H1 (cell line): ENCODE results near the gene PKNOX1. TPM values are rescaled to one million over a fixed set of nuclear protein-coding genes. Genes with fewer than 3 reads are reported as not detected.
A peak's percentile ranks its signal among the peaks of the same experiment; 100 is the strongest.
"Not testable (repeated sequence)": the region's sequence is repeated elsewhere in the genome, so short reads cannot be mapped to it uniquely, and the experiment has no call there.

Experiments used
- CTCF ChIA-PET: fragments of 300-600 bp; sonication (Branson Sonifier 250); formaldehyde crosslinking; loops from one replicate; lab custom pipeline; 2021; ENCODE audit not compliant: partially characterized antibody; lab: Charles Lee
- POLR2A ChIA-PET: fragments of 300-600 bp; sonication (Branson Sonifier 250); formaldehyde crosslinking; loops from one replicate; lab custom pipeline; 2021; ENCODE audit warnings: inconsistent platforms; ENCODE audit not compliant: partially characterized antibody; lab: Charles Lee
- DNase-seq, 2 experiments: peaks; one replicate each; pipeline versions ENCODE4 v3.0.0 to v3.0.0-alpha.2; 2010 to 2022; ENCODE audit warnings: low spot score in 2 of 2, low read depth in 1 of 2, mixed read lengths in 1 of 2
- FAIRE-seq: peaks from 2 replicates; lab custom pipeline; 2011; peaks lifted over from hg19 to GRCh38; lab: Jason Lieb, UNC
- H2AFZ ChIP-seq: 2 replicates; pipeline ENCODE4 v1.8.1; 2012; ENCODE audit warnings: low read length, inconsistent platforms
- H2AK5ac ChIP-seq: 2 replicates; pipeline ENCODE4 v1.6.1; 2013; ENCODE audit warnings: low read depth, low read length
- H2BK120ac ChIP-seq: replicated peaks from 2 replicates; pipeline ENCODE3; 2013; ENCODE audit warnings: low read depth, low read length, inconsistent platforms
- H2BK12ac ChIP-seq: 2 replicates; pipeline ENCODE4 v1.6.1; 2013; ENCODE audit warnings: low read depth, low read length
- H2BK15ac ChIP-seq: 2 replicates; pipeline ENCODE4 v1.6.1; 2013; ENCODE audit warnings: low read length
- H2BK20ac ChIP-seq: 2 replicates; pipeline ENCODE4 v1.6.1; 2013; ENCODE audit warnings: low read length
- H2BK5ac ChIP-seq: 2 replicates; pipeline ENCODE4 v1.6.1; 2013; ENCODE audit warnings: low read depth, low read length
- H3K14ac ChIP-seq: 2 replicates; pipeline ENCODE4 v1.6.1; 2013; ENCODE audit warnings: inconsistent platforms; ENCODE audit not compliant: insufficient read length
- H3K18ac ChIP-seq: 2 replicates; pipeline ENCODE4 v1.6.1; 2013; ENCODE audit warnings: low read length; ENCODE audit errors: extremely low read depth
- H3K23ac ChIP-seq: 2 replicates; pipeline ENCODE4 v1.6.1; 2013; ENCODE audit warnings: inconsistent platforms; ENCODE audit not compliant: insufficient read length
- H3K23me2 ChIP-seq: 2 replicates; pipeline ENCODE4 v1.6.1; 2013; ENCODE audit warnings: low read depth, low read length
- H3K27ac ChIP-seq: 2 replicates; pipeline ENCODE4 v1.6.1; 2011; ENCODE audit warnings: low read depth, low read length, inconsistent platforms
- H3K27me3 ChIP-seq, 4 experiments: replicated peaks in 1 of 4; 1 replicate in 1 of 4; 2 replicates in 3 of 4; pipeline versions ENCODE4 v1.6.1 to v1.8.1; 2011 to 2013; ENCODE audit warnings: low read length in 3 of 4, mild to moderate bottlenecking in 3 of 4, inconsistent platforms in 2 of 4, mixed read lengths in 2 of 4, moderate library complexity in 1 of 4; ENCODE audit not compliant: control insufficient read depth in 3 of 4, insufficient read depth in 3 of 4; ENCODE audit errors: extremely low read depth in 1 of 4
- H3K36me3 ChIP-seq, 4 experiments: 2 replicates each; pipeline versions ENCODE4 v1.6.1 to v1.8.1; 2011 to 2013; ENCODE audit warnings: mild to moderate bottlenecking in 4 of 4, low read length in 3 of 4, moderate library complexity in 2 of 4, control low read depth in 1 of 4, inconsistent platforms in 1 of 4; ENCODE audit not compliant: insufficient read depth in 4 of 4, control insufficient read depth in 2 of 4
- H3K4ac ChIP-seq: replicated peaks from 2 replicates; pipeline ENCODE3; 2013; ENCODE audit warnings: low read length, low read depth, mixed read lengths, inconsistent platforms; ENCODE audit not compliant: insufficient read length
- H3K4me1 ChIP-seq, 4 experiments: replicated peaks in 1 of 4; 1 replicate in 1 of 4; 2 replicates in 3 of 4; pipeline versions ENCODE4 v1.6.1 to v1.8.1; 2011 to 2013; ENCODE audit warnings: low read length in 3 of 4, inconsistent platforms in 2 of 4, mixed read lengths in 1 of 4; ENCODE audit not compliant: insufficient read depth in 4 of 4, control insufficient read depth in 3 of 4
- H3K4me2 ChIP-seq, 2 experiments: 2 replicates each; pipeline versions ENCODE4 v1.6.1 to v1.8.1; 2011 to 2013; ENCODE audit warnings: low read depth in 2 of 2, low read length in 2 of 2, control low read depth in 1 of 2, inconsistent platforms in 1 of 2, mild to moderate bottlenecking in 1 of 2; ENCODE audit not compliant: insufficient read depth in 1 of 2
- H3K4me3 ChIP-seq, 4 experiments: fragments of 200-600, 300-600 bp in 1 of 4; sonication (generic), shearing (Covaris generic), sonication (Bioruptor Twin) in 1 of 4; 2 replicates each; pipeline versions ENCODE4 v1.5.1 to v1.8.1; 2011 to 2016; ENCODE audit warnings: low read length in 4 of 4, low read depth in 3 of 4, control low read depth in 2 of 4, inconsistent platforms in 2 of 4, mild to moderate bottlenecking in 2 of 4, mixed read lengths in 1 of 4, moderate library complexity in 1 of 4; ENCODE audit not compliant: insufficient read depth in 2 of 4; ENCODE audit errors: extremely low read depth in 1 of 4
- H3K56ac ChIP-seq: replicated peaks from 2 replicates; pipeline ENCODE3; 2013; ENCODE audit warnings: low read depth, mild to moderate bottlenecking, mixed read lengths, low read length, inconsistent platforms; ENCODE audit not compliant: insufficient read length
- H3K79me1 ChIP-seq: 2 replicates; pipeline ENCODE4 v1.6.1; 2013; ENCODE audit warnings: low read depth, low read length, control low read depth
- H3K79me2 ChIP-seq, 2 experiments: 2 replicates each; pipeline versions ENCODE4 v1.6.1 to v1.8.1; 2012 to 2013; ENCODE audit warnings: low read length in 2 of 2, mild to moderate bottlenecking in 2 of 2, inconsistent platforms in 1 of 2; ENCODE audit not compliant: insufficient read depth in 2 of 2, control insufficient read depth in 1 of 2
- H3K9ac ChIP-seq, 4 experiments: replicated peaks in 1 of 4; 1 replicate in 1 of 4; 2 replicates in 3 of 4; pipeline versions ENCODE4 v1.6.1 to v1.8.1; 2011 to 2013; ENCODE audit warnings: low read depth in 3 of 4, low read length in 3 of 4, control low read depth in 2 of 4, mild to moderate bottlenecking in 2 of 4, moderate library complexity in 2 of 4, inconsistent platforms in 1 of 4; ENCODE audit errors: extremely low read depth in 1 of 4
- H3K9me3 ChIP-seq, 2 experiments: 2 replicates each; pipeline versions ENCODE4 v1.6.1 to v1.8.1; 2012 to 2013; ENCODE audit warnings: mild to moderate bottlenecking in 2 of 2, moderate library complexity in 2 of 2, control low read depth in 1 of 2, inconsistent platforms in 1 of 2, low read depth in 1 of 2, low read length in 1 of 2, mixed read lengths in 1 of 2; ENCODE audit not compliant: insufficient read depth in 2 of 2
- H4K20me1 ChIP-seq, 2 experiments: replicated peaks in 1 of 2; 2 replicates each; pipeline versions ENCODE3 to v1.8.1; 2011 to 2013; ENCODE audit warnings: inconsistent platforms in 2 of 2, low read length in 2 of 2, mild to moderate bottlenecking in 1 of 2; ENCODE audit not compliant: insufficient read depth in 2 of 2, control insufficient read depth in 1 of 2
- H4K5ac ChIP-seq: 2 replicates; pipeline ENCODE4 v1.6.1; 2013; ENCODE audit warnings: low read length, low read depth, mixed read lengths, inconsistent platforms; ENCODE audit not compliant: insufficient read length
- H4K8ac ChIP-seq: 2 replicates; pipeline ENCODE4 v1.8.0; 2013; ENCODE audit warnings: mild to moderate bottlenecking, moderate library complexity, low read length, inconsistent platforms; ENCODE audit not compliant: insufficient read depth; ENCODE audit errors: extremely low read depth
- H4K91ac ChIP-seq: replicated peaks from 2 replicates; pipeline ENCODE3; 2013; ENCODE audit warnings: low read length, mixed read lengths, inconsistent platforms; ENCODE audit not compliant: insufficient read length
- WGBS, 2 experiments: shearing (Covaris generic) in 1 of 2; methylation state at CpG; one replicate each; pipeline versions ENCODE4 v1.1.6 to v1.1.7; 2013 to 2015; ENCODE audit warnings: low lambda C conversion rate in 2 of 2, mixed read lengths in 2 of 2, inconsistent platforms in 1 of 2, low coverage in 1 of 2, missing lambda C conversion rate in 1 of 2; ENCODE audit not compliant: insufficient replicate concordance in 2 of 2, insufficient coverage in 1 of 2, insufficient read length in 1 of 2; ENCODE audit errors: extremely low coverage in 1 of 2, missing lambda C conversion rate in 1 of 2; 5-methylcytosine and 5-hydroxymethylcytosine counted together
- polyA plus RNA-seq, 7 experiments: library from polyadenylated mRNA; depleted of rRNA in 3 of 7; stranded (reverse) in 5 of 7; unstranded in 2 of 7; fragments of >200 nt in 5 of 7; fragments of 200-250 nt in 2 of 7; gene quantifications; 1 replicate in 5 of 7; 2 replicates in 1 of 7; 4 replicates in 1 of 7; pipeline versions ENCODE4 v1.2.1 to v1.2.3, GENCODE V29; 2011 to 2013; ENCODE audit warnings: missing spikeins in 2 of 7, mixed read lengths in 2 of 7
- total RNA-seq: library from RNA; stranded (reverse); fragmentation: NEBNext Ultra II Directional; extraction: Animal tissue kit (Norgen Biotek cat#: 25700); gene quantifications from 2 replicates; pipeline ENCODE4 v1.2.1, GENCODE V29; 2021

PKNOX1 gene
- total and polyA plus RNA-seq, 2 of the 8 experiments (the other 6 are each of a cell fraction or from before 2014, with no cell fraction given) = 20.4 to 31.9 TPM

DNA sequence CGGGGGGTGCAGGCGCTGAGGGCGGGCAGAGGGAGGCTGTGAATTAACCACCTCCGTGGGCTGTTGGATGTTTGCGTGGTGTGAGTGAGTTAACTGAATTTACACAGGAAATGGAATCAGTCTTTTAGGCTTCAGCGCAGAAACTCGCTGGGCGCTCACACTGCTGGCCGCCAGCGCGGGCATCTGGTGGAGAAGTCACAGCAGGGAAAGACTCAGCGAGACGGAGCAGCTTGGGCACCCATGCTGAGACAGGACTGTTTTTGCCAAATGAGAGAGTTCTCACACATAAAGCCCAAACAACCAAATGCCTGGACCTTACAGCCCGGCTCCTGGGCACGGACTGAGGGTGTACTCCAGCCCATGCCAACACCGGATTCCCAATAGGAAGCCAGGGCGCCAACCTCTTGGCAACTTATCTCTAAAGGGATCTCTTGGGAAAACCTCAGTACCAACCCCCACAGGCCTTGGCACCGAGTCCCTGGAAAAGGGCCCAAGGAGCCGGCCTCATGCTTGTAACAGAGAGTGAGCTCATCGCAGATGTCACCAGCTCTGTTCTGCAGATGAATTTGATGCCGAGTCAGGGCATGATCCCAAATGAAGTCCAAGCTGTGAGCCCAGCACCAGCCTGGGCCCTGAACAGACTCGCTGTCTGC is 90.0 kb downstream of the PKNOX1 start:
- H4K20me1 ChIP-seq, H3K27ac ChIP-seq, H3K27me3 ChIP-seq, H2BK20ac ChIP-seq, H3K18ac ChIP-seq, DNase-seq, H2BK15ac ChIP-seq, H2BK120ac ChIP-seq, H3K9ac ChIP-seq, H3K56ac ChIP-seq, CTCF ChIA-PET, H3K4ac ChIP-seq, H3K4me3 ChIP-seq, H2BK5ac ChIP-seq, H3K36me3 ChIP-seq, H4K5ac ChIP-seq, H3K23ac ChIP-seq, H2AK5ac ChIP-seq, H2BK12ac ChIP-seq, H4K8ac ChIP-seq, H3K14ac ChIP-seq, H3K23me2 ChIP-seq, H3K4me2 ChIP-seq, H3K79me2 ChIP-seq, H3K4me1 ChIP-seq, H2AFZ ChIP-seq, POLR2A ChIA-PET, H4K91ac ChIP-seq, H3K9me3 ChIP-seq, FAIRE-seq, H3K79me1 ChIP-seq: not testable (repeated sequence)
- no CpG with 5 or more reads among the region's 22 CpGs for WGBS, 2 experiments

DNA sequence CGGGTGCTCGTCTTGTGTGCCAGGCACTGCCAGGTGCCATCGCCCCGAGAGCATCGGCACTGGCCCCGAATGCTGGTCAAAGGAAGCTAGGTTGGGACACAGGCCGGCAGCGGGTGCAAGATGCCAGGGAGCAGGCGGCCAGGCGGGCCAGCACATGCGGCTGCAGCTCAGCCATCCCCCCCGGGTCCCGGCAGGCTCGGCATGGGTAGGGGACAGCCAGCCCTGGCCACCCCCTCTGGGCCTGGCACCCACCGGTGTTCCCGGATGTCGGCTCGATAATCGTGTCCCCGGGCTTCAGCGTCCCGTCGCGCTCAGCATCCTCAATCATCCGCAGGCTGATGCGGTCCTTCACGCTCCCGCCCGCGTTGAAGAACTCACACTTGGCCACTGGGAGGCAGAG is 91.6 kb downstream of the PKNOX1 start:
- H3K79me2 ChIP-seq, H3K4ac ChIP-seq, H4K5ac ChIP-seq, H2BK20ac ChIP-seq, FAIRE-seq, POLR2A ChIA-PET, H2BK120ac ChIP-seq, H3K36me3 ChIP-seq, H3K23me2 ChIP-seq, H2BK5ac ChIP-seq, H2AFZ ChIP-seq, H2AK5ac ChIP-seq, H3K27ac ChIP-seq, H3K79me1 ChIP-seq, H3K23ac ChIP-seq, CTCF ChIA-PET, H3K56ac ChIP-seq, H3K4me1 ChIP-seq, H4K20me1 ChIP-seq, H3K14ac ChIP-seq, H3K9me3 ChIP-seq, H3K18ac ChIP-seq, H4K8ac ChIP-seq, H3K27me3 ChIP-seq, H3K9ac ChIP-seq, H2BK12ac ChIP-seq, H2BK15ac ChIP-seq, H4K91ac ChIP-seq, H3K4me3 ChIP-seq, H3K4me2 ChIP-seq: not testable (repeated sequence)
- 100% methylated on average over 3 of the region's 30 CpGs; no CpG with 5 or more reads in 1 of the 2 experiments for WGBS, 2 experiments
- peak in 1 of 2 experiments; percentile 13 for DNase-seq
